Activated T-cell treated with anti-CD3 and anti-CD28 coated beads, Interleukin-2, amount 50 U/mL, for 24 hours (primary cell): Measurements from ENCODE around the gene PIGL.
"Not testable (repeated sequence)": the region's sequence is repeated elsewhere in the genome, so short reads cannot be mapped to it uniquely, and the experiment has no call there.

ENCODE experiments used
- DNase-seq: peaks from one replicate; pipeline ENCODE4 v3.0.0-alpha.2; 2020
- H3K27ac Mint-ChIP-seq: 2 replicates; pipeline ENCODE4 v1.8.0; 2020; ENCODE audit warnings: mild to moderate bottlenecking, mixed read lengths
- H3K27me3 Mint-ChIP-seq: 2 replicates; pipeline ENCODE4 v1.8.0; 2020; ENCODE audit warnings: mixed read lengths
- H3K36me3 Mint-ChIP-seq: 2 replicates; pipeline ENCODE4 v1.8.0; 2020; ENCODE audit warnings: low read depth, mixed read lengths
- H3K4me1 Mint-ChIP-seq: 2 replicates; pipeline ENCODE4 v1.8.0; 2020; ENCODE audit warnings: low read depth, mixed read lengths
- H3K4me3 Mint-ChIP-seq: 2 replicates; pipeline ENCODE4 v1.8.0; 2020; ENCODE audit warnings: mild to moderate bottlenecking, moderate library complexity, mixed read lengths
- H3K9me3 Mint-ChIP-seq: 2 replicates; pipeline ENCODE4 v1.8.0; 2020; ENCODE audit warnings: mixed read lengths

The PIGL gene

DNA sequence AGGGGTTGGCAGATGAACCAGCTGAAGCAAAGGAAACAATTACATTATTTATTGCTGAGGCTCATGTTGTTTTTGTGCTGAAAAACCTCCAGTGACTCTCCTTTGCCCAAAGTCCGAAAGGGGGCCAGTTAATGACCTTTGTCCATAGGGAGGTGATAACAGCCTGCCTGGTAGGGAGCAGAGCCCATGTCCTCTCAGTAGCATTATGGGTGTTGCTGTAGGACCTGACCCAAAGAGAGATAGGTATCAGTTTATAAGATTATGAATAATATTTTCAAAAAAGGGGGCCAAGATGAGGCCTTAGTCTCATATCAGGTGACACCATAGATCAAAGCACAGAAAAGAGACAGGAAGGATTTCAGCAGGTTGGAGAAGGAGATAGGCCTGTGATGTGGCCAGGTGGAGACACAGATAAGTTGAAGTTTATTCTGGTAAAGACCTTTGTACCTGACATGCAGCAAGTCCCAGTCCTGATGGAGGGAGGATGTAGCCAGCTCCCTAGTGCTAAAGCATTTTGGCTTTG, 81.2 kb downstream of the PIGL start:
- H3K4me1 Mint-ChIP-seq: peaks cover 22% of the 10 kb centered on the region
- no peaks in the 10 kb centered on the region for H3K9me3 Mint-ChIP-seq
- no peak overlapping the region for H3K4me3 Mint-ChIP-seq
- H3K27ac Mint-ChIP-seq: peak overlapping the region; percentile 2
- no peak for DNase-seq
- no peaks in the 10 kb centered on the region for H3K27me3 Mint-ChIP-seq
- H3K36me3 Mint-ChIP-seq: peaks cover 40% of the 10 kb centered on the region

DNA sequence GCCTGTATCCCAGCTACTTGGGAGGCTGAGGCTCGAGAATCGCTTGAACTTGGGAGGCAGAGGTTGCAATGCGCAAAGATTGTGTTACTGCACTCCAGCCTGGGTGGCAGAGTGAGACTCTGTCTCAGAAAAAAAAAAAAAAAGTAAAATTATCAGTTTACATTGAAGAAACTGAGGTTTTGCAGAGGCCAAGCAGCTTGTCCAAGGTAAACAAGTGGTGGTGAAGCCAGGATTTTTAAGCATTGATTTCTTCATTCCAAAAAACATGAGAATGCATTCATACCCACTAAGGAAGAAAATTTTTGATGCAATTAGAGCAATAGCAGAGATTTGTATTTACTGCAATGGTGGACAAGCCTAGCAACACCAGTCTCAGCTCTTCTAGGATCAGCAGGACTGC, 83.5 kb downstream of the PIGL start:
- Mint-ChIP-seq H3K4me3 (no peak overlapping the region), H3K36me3 (peaks cover 45% of the 10 kb centered on the region), H3K27ac (no peak overlapping the region), H3K4me1 (peaks cover 22% of the 10 kb centered on the region), H3K9me3 (no peaks in the 10 kb centered on the region), H3K27me3 (no peaks in the 10 kb centered on the region)
- DNase-seq: no peak

DNA sequence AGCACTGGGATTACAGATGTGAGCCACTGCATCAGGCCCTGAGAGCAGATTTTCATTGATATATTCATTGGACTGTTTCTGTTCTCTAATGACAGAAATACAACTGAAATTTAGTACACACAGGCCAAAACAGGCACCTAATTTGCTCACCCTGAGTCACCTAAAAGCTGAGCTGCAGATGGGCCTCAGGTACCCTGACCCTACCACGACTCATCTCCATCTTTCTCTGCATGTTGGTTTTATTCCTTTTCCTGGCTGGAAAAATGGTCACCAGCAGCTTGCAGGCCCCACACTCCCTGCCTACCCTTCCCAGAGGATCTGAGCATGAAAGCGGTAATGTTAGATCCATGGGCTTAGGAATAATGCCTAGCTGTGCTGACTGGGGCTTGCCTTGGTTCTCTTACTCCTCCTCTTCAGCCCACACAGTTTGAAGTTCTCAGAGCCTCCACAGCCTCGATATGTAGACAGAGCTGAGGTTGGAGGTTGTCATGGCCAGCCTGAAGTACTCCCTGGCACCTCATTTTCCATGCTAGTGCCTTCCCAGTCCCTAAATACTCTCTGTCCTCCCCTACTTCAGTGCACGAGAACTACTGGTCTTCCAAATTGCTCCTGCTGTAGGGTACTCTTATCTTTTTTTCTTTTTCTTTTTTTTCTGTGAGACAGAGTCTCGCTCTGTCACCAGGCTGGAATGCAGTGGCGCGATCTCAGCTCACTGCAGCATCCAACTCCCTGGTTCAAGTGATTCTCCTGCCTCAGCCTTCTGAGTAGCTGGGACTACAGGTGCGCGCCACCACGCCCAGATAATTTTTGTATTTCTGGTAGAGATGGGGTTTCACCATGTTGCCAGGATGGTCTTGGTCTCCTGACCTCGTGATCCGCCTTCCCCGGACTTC, 85.2 kb downstream of the PIGL start:
- no peaks in the 10 kb centered on the region for H3K27me3 Mint-ChIP-seq
- H3K36me3 Mint-ChIP-seq: peaks cover 54% of the 10 kb centered on the region

DNA sequence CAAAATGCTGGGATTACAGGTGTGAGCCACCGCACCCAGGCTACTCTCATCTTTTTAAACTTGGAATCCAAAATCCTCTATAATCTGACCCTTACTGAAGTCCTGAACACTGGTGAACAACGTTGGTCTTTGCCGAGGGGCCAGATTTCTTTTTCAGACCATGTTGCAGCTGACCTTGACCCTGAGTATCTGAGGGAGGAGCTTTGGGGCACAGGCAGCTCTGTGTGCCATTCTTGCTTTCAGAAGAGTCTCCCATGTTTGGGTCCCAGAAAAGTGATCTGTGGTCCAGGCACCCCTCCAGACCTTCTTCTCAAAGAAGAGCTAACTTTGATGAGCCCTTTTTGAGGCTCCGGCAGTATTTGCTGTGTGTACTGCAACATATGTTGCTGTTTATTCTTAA, 85.8 kb downstream of the PIGL start:
- Mint-ChIP-seq H3K9me3 (no peaks in the 10 kb centered on the region), H3K27ac (no peak overlapping the region), H3K4me3 (no peak overlapping the region), H3K27me3 (no peaks in the 10 kb centered on the region), H3K36me3 (peaks cover 59% of the 10 kb centered on the region), H3K4me1 (peaks cover 7% of the 10 kb centered on the region)
- DNase-seq: no peak

More for the DNA sequence above, 85.2 kb downstream of the PIGL start:
- no peak for DNase-seq
- H3K27ac Mint-ChIP-seq: no peak overlapping the region
- peaks cover 13% of the 10 kb centered on the region for H3K4me1 Mint-ChIP-seq
- no peak overlapping the region for H3K4me3 Mint-ChIP-seq
- no peaks in the 10 kb centered on the region for H3K9me3 Mint-ChIP-seq

DNA sequence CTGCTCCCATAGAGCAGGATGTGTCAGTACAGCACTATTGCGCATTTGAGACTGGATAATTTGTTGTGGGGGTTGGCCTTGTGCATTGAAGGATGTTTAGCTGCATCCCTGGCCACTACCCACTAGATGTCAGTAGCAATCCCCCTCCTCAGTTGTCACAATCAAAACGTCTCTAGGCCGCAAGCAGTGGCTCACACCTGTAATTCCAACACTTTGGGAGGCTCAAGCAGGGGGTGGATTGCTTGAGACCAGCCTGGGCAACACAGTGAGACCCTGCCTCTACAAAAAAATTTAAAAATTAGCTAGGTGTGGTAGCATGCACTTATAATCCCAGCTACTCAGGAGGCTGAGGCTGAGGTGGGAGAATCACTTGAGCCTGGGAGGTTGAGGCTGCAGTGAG, 87.8 kb downstream of the PIGL start:
- Mint-ChIP-seq H3K27ac (no peak overlapping the region), H3K36me3 (peaks cover 65% of the 10 kb centered on the region), H3K4me1 (no peaks in the 10 kb centered on the region), H3K9me3 (no peaks in the 10 kb centered on the region), H3K4me3 (no peak overlapping the region), H3K27me3 (no peaks in the 10 kb centered on the region)
- no peak for DNase-seq

DNA sequence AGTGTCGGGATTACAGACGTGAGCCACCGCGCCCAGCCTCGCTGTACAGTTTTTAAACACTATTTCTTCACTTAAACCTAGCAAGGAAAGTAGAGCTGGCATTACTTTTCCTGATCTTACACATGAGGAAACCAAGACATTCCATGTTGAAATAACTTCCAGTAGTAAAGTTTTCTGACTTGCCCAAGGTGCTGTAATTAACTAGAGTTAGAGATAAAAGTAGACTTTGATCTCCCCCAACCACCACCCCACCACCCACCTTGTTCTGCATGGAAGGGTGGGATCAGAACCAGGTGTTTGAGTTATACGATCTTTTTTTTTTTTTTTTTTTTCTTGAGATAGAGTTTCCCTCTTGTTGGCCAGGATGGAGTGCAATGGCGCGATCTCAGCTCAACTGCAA, 89.2 kb downstream of the PIGL start:
- Mint-ChIP-seq H3K9me3 (no peaks in the 10 kb centered on the region), H3K27me3 (no peaks in the 10 kb centered on the region), H3K4me3 (no peak overlapping the region), H3K4me1 (peaks cover 9% of the 10 kb centered on the region), H3K36me3 (peaks cover 62% of the 10 kb centered on the region), H3K27ac (no peak overlapping the region)
- DNase-seq: no peak

DNA sequence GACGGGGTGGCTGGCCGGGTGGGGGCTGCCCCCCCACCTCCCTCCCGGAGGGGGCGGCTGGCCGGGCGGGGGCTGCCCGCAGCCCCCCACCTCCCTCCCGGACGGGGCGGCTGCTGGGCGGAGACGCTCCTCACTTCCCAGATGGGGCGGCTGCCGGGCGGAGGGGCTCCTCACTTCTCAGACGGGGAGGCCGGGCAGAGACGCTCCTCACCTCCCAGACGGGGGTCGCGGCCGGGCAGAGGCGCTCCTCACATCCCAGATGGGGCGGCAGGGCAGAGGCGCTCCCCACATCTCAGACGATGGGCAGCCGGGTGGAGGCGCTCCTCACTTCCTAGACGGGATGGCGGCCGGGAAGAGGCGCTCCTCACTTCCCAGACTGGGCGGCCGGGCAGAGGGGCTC, 95.1 kb downstream of the PIGL start:
- H3K36me3 Mint-ChIP-seq: peaks cover 69% of the 10 kb centered on the region
- H3K27me3 Mint-ChIP-seq: not testable (repeated sequence)

DNA sequence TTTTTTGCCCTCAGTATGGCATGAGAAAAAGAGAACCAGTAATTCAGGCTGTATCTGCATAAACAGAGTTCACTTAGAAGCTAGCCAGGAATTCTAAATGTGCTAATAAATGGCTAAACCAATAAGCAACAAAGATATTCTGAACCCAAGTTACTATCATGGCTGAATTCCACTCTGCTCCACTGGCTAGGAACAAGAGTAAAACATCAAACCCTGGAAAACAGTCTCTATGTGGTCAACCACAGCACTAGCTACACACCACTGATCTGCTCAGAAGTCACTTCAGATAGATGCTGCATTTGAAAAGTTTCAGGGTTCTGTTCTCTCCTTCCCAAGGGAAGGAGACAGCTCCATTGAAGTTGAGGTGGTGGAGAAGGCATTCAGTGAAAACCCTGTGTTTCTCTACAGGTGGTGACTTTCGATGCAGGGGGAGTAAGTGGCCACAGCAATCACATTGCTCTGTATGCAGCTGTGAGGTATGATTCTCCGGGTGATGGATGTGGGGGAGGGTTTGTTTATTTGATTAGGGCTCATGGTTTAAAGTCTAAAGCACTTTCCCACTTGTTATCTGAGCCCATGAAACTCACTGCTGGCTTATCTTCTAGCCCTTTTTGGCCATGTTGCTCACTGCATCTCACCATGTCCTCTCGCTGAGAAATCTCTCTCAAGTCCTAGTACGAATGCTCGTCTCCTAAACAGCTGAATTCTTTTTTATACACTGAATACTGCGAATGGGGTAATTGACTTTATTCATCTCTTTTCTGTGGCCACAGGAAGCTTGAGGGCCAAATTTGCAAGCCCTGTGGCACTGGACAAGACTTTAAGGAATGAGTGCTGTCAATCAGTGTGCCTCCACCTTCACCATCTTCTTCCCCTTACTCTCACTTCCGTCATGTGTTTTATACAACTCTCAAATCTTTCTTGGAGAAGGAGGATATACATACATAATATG, 96.4 kb downstream of the PIGL start:
- DNase-seq: no peak
- Mint-ChIP-seq H3K27ac (no peak overlapping the region), H3K36me3 (peaks cover 68% of the 10 kb centered on the region), H3K9me3 (no peaks in the 10 kb centered on the region), H3K4me1 (peaks cover 9% of the 10 kb centered on the region), H3K27me3 (no peaks in the 10 kb centered on the region), H3K4me3 (no peak overlapping the region)

More for the DNA sequence above, 95.1 kb downstream of the PIGL start:
- not testable (repeated sequence) for H3K4me3 Mint-ChIP-seq, DNase-seq, H3K4me1 Mint-ChIP-seq, H3K9me3 Mint-ChIP-seq, H3K27ac Mint-ChIP-seq

DNA sequence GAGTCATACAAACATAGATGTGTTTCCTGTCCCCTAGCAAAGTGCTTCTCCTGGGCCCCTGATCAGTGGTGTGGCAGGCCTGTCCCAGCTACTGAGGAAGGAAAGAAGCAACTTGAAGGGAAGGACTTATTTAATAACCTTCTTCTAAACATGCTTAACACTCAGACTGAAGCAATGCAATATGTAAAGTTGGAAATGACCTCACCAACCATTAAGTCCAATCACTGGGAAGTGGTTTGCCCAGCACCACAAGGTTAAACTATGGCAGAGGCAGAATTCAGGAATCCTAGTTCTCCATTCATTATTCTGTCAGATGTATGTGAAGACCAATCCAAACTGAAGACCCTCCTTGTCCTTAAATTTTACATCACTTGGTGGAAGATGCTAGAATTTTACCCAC, 97.2 kb downstream of the PIGL start:
- H3K36me3 Mint-ChIP-seq: peaks cover 65% of the 10 kb centered on the region
- H3K9me3 Mint-ChIP-seq: no peaks in the 10 kb centered on the region
- DNase-seq: no peak
- H3K27me3 Mint-ChIP-seq: no peaks in the 10 kb centered on the region
- H3K27ac Mint-ChIP-seq: no peak overlapping the region
- H3K4me3 Mint-ChIP-seq: no peak overlapping the region
- H3K4me1 Mint-ChIP-seq: peaks cover 9% of the 10 kb centered on the region

DNA sequence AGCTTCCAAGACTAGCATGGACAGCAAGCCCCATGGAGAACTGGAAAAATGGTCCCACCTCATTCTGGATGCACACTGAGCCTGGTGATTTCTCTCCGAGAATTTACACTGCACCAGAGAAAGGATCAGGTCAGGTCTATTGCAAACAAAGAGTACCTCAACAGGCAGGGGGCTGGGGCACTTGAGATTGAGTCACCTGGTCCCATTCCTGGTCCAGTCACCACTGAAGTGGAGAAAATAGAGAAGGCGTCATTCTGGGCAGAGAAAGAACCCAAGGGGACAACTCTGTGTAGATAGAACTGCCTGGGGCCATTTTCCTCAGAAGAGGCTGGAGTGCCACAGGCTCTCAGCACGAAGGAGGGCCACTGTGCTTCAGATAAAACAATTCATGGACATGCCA, 97.8 kb downstream of the PIGL start:
- no peaks in the 10 kb centered on the region for H3K9me3 Mint-ChIP-seq
- no peak for DNase-seq
- H3K36me3 Mint-ChIP-seq: peaks cover 66% of the 10 kb centered on the region
- no peak overlapping the region for H3K27ac Mint-ChIP-seq
- H3K4me1 Mint-ChIP-seq: peaks cover 9% of the 10 kb centered on the region
- H3K27me3 Mint-ChIP-seq: no peaks in the 10 kb centered on the region
- no peak overlapping the region for H3K4me3 Mint-ChIP-seq

DNA sequence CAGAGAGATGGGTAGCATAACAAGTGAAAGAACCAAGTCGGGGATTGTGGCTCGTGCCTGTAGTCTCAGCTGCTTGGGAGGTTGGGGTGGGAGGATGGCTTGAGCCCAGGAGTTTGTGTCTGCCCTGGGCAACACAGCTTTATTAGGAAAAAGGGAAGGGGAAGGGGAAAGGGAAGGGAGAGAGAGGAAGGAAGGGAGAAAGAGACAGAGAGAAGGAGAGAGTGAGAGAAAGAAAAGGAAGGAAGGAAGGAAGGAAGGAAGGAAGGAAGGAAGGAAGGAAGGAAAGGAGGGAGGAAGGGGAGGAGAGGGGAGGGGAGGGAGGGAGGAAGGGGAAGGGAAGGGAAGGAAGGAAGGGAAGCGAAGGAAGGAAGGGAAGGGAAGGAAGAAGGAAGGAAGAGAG, 103.0 kb downstream of the PIGL start:
- Mint-ChIP-seq H3K9me3 (no peaks in the 10 kb centered on the region), H3K27me3 (no peaks in the 10 kb centered on the region), H3K4me3 (no peak overlapping the region), H3K4me1 (no peaks in the 10 kb centered on the region), H3K36me3 (peaks cover 56% of the 10 kb centered on the region), H3K27ac (no peak overlapping the region)
- DNase-seq: no peak

DNA sequence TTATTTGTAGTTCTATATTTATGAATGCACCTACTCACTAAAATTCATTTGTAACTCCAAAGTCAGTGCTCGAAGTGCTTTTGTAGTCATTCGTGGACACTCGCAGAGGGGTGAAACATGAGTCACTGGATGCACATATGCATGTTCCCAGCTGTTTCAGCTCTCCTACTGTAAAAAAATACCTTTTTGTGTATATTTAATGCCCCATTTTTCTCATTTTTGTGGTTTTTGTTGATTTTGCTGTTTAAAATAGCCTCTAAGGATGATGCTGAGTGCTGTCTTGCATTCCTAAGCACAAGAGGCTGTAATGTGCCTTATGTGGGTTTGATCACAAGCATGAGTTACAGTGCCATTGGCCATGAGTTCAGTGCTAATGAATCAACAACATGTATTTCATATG, 105.6 kb downstream of the PIGL start:
- Mint-ChIP-seq H3K36me3 (peaks cover 57% of the 10 kb centered on the region), H3K4me1 (no peaks in the 10 kb centered on the region), H3K9me3 (no peaks in the 10 kb centered on the region), H3K4me3 (no peak overlapping the region), H3K27me3 (no peaks in the 10 kb centered on the region), H3K27ac (no peak overlapping the region)
- DNase-seq: no peak

DNA sequence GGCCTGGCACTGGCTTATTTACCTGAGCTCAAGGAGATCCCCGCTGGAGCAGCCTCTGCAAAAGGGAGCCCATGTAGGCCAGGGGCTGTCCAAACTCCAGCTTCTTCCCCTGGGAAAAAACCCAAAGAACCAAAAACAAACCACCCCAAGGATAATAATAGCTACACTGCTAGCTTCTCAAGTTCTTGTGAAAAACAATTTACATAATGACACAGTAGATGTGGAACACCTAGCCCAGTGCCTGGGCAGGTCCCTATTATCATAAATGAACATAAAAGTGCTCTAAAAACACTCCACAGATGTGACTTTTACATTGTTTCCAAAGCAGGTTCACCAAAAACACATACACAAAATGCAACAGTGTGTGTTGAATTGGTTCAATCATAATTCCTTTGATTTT, 109.0 kb downstream of the PIGL start:
- Mint-ChIP-seq H3K27ac (no peak overlapping the region), H3K36me3 (peaks cover 51% of the 10 kb centered on the region), H3K4me1 (no peaks in the 10 kb centered on the region), H3K27me3 (no peaks in the 10 kb centered on the region), H3K9me3 (no peaks in the 10 kb centered on the region), H3K4me3 (no peak overlapping the region)
- no peak for DNase-seq

DNA sequence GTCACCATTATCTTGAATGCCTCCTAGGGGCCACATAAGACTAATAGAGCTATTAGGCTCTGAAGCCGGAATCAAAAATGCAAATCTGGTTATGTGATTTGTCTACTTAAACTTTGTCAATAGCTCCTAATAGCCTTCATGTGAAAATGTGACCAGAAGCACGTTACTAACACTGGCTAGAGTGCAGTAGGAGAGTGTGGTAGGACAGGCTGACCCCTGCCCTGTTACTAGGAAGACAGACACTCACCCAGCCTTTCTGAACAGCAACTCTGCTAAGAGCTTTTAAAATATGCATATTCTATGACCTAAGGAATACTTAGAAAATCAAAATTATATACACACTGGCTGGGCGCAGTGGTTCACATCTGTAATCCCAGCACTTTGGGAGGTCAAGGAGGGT, 110.0 kb downstream of the PIGL start:
- Mint-ChIP-seq H3K4me3 (no peak overlapping the region), H3K9me3 (no peaks in the 10 kb centered on the region), H3K36me3 (peaks cover 45% of the 10 kb centered on the region), H3K27ac (no peak overlapping the region), H3K4me1 (no peaks in the 10 kb centered on the region), H3K27me3 (no peaks in the 10 kb centered on the region)
- no peak for DNase-seq

DNA sequence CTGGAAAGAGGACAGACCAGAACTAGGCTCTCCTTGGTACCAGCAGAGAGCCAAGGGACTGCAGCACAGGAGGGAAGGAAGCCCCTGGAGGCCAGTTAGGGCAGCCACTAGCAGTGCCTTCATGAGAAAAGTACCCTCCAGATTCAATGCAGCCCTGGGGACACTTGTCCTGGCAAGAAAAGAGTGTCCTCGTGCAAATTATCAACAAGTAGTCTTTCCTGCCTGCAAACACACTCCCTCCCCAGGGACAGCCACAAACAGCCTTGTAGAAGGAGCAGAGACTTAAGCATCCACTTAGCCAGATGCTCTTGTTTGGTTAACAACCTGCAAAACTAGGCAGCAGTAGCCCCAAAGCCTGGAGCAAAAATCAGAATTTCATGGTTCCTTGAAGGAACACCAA, 112.0 kb downstream of the PIGL start:
- DNase-seq: no peak
- H3K9me3 Mint-ChIP-seq: no peaks in the 10 kb centered on the region
- no peak overlapping the region for H3K4me3 Mint-ChIP-seq
- peaks cover 34% of the 10 kb centered on the region for H3K36me3 Mint-ChIP-seq
- H3K27ac Mint-ChIP-seq: no peak overlapping the region
- H3K27me3 Mint-ChIP-seq: no peaks in the 10 kb centered on the region
- H3K4me1 Mint-ChIP-seq: no peaks in the 10 kb centered on the region
